Activated naive CD4-positive, alpha-beta T cell treated with anti-CD3 and anti-CD28 coated beads for 36 hours (primary cell): Measurements from ENCODE around the gene CUX1. TPM values are rescaled to one million over a fixed set of nuclear protein-coding genes. Genes with fewer than 3 reads are reported as not detected.
A peak's percentile ranks its signal among the peaks of the same experiment; 100 is the strongest.
"Not testable (repeated sequence)": the region's sequence is repeated elsewhere in the genome, so short reads cannot be mapped to it uniquely, and the experiment has no call there.

ENCODE experiments used
- CTCF ChIA-PET: fragments of 350-600 bp; sonication (Branson Sonifier 250); formaldehyde crosslinking; loops from one replicate; lab custom pipeline; 2021; ENCODE audit warnings: antibody characterized with exemption; lab: Charles Lee
- DNase-seq: peaks from one replicate; pipeline ENCODE4 v3.0.0-alpha.2; 2020
- H3K27ac Mint-ChIP-seq: one replicate; pipeline ENCODE4 v1.8.0; 2021; ENCODE audit warnings: mild to moderate bottlenecking, mixed read lengths
- H3K27me3 Mint-ChIP-seq: one replicate; pipeline ENCODE4 v1.8.0; 2021; ENCODE audit warnings: low read depth, mixed read lengths
- H3K36me3 Mint-ChIP-seq: one replicate; pipeline ENCODE4 v1.8.0; 2021; ENCODE audit warnings: low read depth, mixed read lengths
- H3K4me1 Mint-ChIP-seq: one replicate; pipeline ENCODE4 v1.8.0; 2021; ENCODE audit warnings: low read depth, mixed read lengths
- H3K4me3 Mint-ChIP-seq: one replicate; pipeline ENCODE4 v1.8.0; 2021; ENCODE audit warnings: mild to moderate bottlenecking, moderate library complexity, mixed read lengths
- H3K9me3 Mint-ChIP-seq: one replicate; pipeline ENCODE4 v1.8.0; 2021; ENCODE audit warnings: mixed read lengths
- intact Hi-C: fragments of 100-400 bp; cut with micrococcal nuclease; formaldehyde crosslinking; loops from one replicate; pipeline ENCODE4 v1.15.1; 2023
- total RNA-seq, 2 experiments: library from RNA; stranded (reverse); gene quantifications; one replicate each; pipeline ENCODE4 v1.2.3, GENCODE V29; 2021

The CUX1 gene
- total RNA-seq, 2 experiments from 2014 or later: 22.2 to 25.5 TPM

- Mint-ChIP-seq H3K27ac (no peak overlapping the region), H3K4me3 (no peak overlapping the region), H3K27me3 (no peaks in the 10 kb centered on the region), H3K9me3 (no peaks in the 10 kb centered on the region), H3K36me3 (no peaks in the 10 kb centered on the region), H3K4me1 (peaks cover 40% of the 10 kb centered on the region)
- CTCF ChIA-PET: no interaction called here
- intact Hi-C loops: no loop called here
- DNase-seq: peak; percentile 61
Measured at GRCh38 chr7:101884671-101885596, 67.5 kb downstream of the CUX1 start.

DNA sequence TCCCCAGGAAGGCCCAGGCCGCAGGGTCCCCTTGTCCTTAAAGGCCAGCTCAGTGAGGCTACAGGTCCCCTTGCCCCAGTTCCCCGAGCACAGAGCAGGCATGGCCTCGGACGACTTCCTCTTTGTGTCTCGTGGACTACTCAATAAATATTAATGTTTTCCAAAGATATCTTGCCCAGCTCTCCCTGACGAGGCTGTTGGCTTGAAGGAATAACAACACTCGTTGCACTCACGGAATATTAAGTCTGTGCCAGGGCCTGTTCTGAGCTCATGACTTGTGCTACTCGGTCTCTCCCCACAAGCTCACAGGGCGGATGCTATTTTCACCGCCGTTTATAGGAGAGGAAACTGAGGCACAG lies 68.2 kb downstream of the CUX1 start:
- CTCF ChIA-PET: no interaction called here
- no peaks in the 10 kb centered on the region for H3K27me3 Mint-ChIP-seq
- H3K4me3 Mint-ChIP-seq: no peak overlapping the region
- DNase-seq: no peak
- no peak overlapping the region for H3K27ac Mint-ChIP-seq
- H3K36me3 Mint-ChIP-seq: no peaks in the 10 kb centered on the region
- no peaks in the 10 kb centered on the region for H3K9me3 Mint-ChIP-seq
- peaks cover 34% of the 10 kb centered on the region for H3K4me1 Mint-ChIP-seq
- intact Hi-C loops: no loop called here

DNA sequence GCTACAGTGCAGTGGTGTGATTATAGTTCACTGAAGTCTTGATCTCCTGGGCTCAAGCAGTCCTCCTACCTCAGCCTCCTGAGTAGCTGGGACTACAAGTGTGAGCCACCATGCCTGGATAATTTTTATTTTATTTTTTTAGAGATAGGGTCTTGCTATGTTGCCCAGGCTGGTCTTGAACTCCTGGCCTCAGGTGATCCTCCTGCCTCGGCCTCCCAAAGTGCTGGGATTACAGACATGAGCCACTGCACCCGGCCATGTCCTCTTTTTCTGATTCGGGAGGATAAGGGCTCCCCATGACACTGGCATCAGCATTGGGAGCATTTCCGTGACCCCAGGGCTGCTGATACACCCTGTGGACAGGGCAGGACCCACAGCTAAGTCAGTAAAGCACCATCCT lies 69.9 kb downstream of the CUX1 start:
- H3K4me3 Mint-ChIP-seq, H3K27me3 Mint-ChIP-seq, intact Hi-C loops, H3K36me3 Mint-ChIP-seq, DNase-seq, H3K27ac Mint-ChIP-seq, CTCF ChIA-PET, H3K9me3 Mint-ChIP-seq: not testable (repeated sequence)
- H3K4me1 Mint-ChIP-seq: peaks cover 26% of the 10 kb centered on the region

- H3K9me3 Mint-ChIP-seq, CTCF ChIA-PET, H3K27ac Mint-ChIP-seq, H3K4me3 Mint-ChIP-seq, H3K27me3 Mint-ChIP-seq, intact Hi-C loops, DNase-seq, H3K36me3 Mint-ChIP-seq: not testable (repeated sequence)
- H3K4me1 Mint-ChIP-seq: peaks cover 26% of the 10 kb centered on the region
Measured at GRCh38 chr7:101888564-101888963, 71.1 kb downstream of the CUX1 start.

DNA sequence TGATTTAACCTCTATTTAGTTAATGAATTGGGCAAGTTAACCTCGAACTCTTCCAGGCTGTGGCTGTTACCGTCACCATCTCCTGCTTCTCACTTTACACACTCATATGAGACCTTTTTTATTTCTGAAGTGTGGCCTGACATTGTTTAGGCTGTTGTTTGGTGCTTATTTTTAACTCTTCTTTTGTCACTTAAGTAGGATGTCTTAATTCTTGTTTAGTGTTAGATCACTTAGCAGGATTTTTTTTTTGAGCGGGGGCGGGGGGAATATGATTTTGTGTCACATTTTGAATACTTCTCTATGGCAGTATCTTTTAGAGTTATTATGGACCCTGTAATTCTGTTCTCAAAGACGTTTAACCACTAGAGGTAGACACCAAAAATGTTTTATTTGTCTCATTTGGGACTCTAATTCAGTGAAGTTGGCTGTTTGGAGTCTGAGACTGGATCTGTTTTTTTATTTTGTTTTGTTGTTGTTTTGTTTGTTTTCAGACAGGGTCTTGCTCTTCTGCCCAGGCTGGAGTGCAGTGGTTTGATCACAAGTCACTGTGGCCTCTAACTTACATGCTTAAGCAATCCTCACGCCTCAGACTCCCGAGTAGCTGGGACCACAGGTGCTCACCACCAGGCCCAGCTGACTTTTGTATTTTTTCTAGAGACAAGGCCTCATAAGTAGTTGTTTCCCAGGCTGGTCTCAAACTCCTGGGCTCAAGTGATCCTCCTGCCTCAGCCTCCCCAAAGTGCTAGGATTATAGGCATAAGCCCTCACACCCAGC lies 73.5 kb downstream of the CUX1 start:
- H3K27ac Mint-ChIP-seq: no peak overlapping the region
- H3K36me3 Mint-ChIP-seq: no peaks in the 10 kb centered on the region
- intact Hi-C loops: no loop called here
- H3K9me3 Mint-ChIP-seq: no peaks in the 10 kb centered on the region
- CTCF ChIA-PET: no interaction called here
- H3K4me1 Mint-ChIP-seq: peaks cover 10% of the 10 kb centered on the region
- DNase-seq: no peak
- no peaks in the 10 kb centered on the region for H3K27me3 Mint-ChIP-seq
- H3K4me3 Mint-ChIP-seq: no peak overlapping the region

GRCh38 chr7:101891936-101892640 lies 74.7 kb downstream of the CUX1 start:
- no peaks in the 10 kb centered on the region for H3K9me3 Mint-ChIP-seq
- no peak overlapping the region for H3K27ac Mint-ChIP-seq
- no peaks in the 10 kb centered on the region for H3K27me3 Mint-ChIP-seq
- intact Hi-C loops: no loop called here
- no peaks in the 10 kb centered on the region for H3K36me3 Mint-ChIP-seq
- H3K4me3 Mint-ChIP-seq: no peak overlapping the region
- CTCF ChIA-PET: no interaction called here
- no peak for DNase-seq
- peaks cover 8% of the 10 kb centered on the region for H3K4me1 Mint-ChIP-seq

DNA sequence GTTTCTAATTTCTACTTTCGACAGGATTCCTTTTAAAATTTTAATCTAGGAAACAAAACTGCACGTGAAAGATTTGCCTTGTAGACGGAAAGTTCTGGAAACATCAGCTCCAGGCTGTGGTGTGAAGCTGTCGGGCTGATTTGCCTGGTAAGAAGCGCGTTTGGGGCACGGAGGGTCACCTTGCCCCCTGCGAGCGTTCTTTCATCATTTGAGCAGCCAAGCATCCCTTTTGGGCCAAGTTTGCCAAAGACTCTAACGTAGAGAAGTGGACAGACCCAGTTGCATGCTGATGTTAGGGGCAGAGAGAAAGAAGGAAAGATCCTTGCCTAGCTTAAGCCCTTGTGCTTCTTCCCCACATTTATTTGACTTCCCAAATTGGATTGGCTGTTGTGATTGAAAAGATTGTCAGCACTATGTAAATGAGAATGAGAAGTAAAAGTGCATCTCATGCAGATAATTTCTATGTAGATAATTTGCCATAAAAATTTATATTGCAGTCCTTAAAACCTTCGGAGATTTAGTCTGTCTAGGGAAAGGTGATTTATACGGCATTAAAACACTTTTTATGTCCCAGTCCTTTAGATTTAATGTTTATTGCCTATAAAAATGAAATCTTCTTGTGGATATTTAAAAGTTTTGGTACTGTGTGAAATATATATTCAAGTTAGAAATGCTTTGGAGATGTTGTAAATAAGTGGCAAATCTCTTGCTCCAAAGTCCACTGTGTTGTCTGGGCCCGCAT lies 76.1 kb downstream of the CUX1 start:
- no peak for DNase-seq
- Mint-ChIP-seq H3K27me3 (no peaks in the 10 kb centered on the region), H3K27ac (no peak overlapping the region), H3K4me1 (peaks cover 7% of the 10 kb centered on the region), H3K36me3 (no peaks in the 10 kb centered on the region), H3K4me3 (no peak overlapping the region), H3K9me3 (no peaks in the 10 kb centered on the region)
- intact Hi-C loops: no loop called here
- CTCF ChIA-PET: no interaction called here

- Mint-ChIP-seq H3K27ac (no peak overlapping the region), H3K27me3 (no peaks in the 10 kb centered on the region), H3K4me3 (no peak overlapping the region), H3K36me3 (no peaks in the 10 kb centered on the region), H3K9me3 (no peaks in the 10 kb centered on the region), H3K4me1 (peaks cover 5% of the 10 kb centered on the region)
- intact Hi-C loops: no loop called here
- DNase-seq: no peak
- CTCF ChIA-PET: no interaction called here
Measured at GRCh38 chr7:101896316-101896715, 78.9 kb downstream of the CUX1 start.

- no peaks in the 10 kb centered on the region for H3K9me3 Mint-ChIP-seq
- H3K27ac Mint-ChIP-seq: no peak overlapping the region
- H3K4me3 Mint-ChIP-seq: no peak overlapping the region
- peaks cover 5% of the 10 kb centered on the region for H3K4me1 Mint-ChIP-seq
- intact Hi-C loops: no loop called here
- H3K27me3 Mint-ChIP-seq: no peaks in the 10 kb centered on the region
- no peak for DNase-seq
- no peaks in the 10 kb centered on the region for H3K36me3 Mint-ChIP-seq
- CTCF ChIA-PET: interaction anchor here (0.6 kb wide), 1 partner anchor 1171 kb away, joined by 3 read pairs; no protein-coding TSS in a partner anchor
Measured at GRCh38 chr7:101896941-101897340, 79.5 kb downstream of the CUX1 start.

DNA sequence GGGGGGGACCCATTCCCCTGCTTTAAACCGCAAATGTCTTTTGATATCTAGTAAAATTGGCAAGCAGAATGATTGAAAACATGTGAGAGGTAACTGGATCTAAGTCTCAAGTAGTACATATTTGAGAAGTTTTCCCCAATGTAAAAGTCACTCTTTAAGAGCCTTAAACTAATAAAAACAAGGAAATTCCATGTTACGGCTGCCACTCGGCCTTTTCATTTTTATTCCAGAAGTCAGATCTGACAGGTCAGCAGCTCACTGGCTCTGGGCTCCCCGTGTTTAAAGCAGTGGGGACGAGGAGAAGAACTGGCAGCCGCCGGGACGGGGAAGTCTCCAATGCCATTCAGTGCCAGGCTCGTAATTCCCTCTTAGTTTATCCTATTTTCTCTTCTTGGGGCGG lies 80.7 kb downstream of the CUX1 start:
- CTCF ChIA-PET: no interaction called here
- intact Hi-C loops: no loop called here
- H3K36me3 Mint-ChIP-seq: no peaks in the 10 kb centered on the region
- H3K4me1 Mint-ChIP-seq: peaks cover 5% of the 10 kb centered on the region
- no peak overlapping the region for H3K27ac Mint-ChIP-seq
- no peaks in the 10 kb centered on the region for H3K9me3 Mint-ChIP-seq
- H3K27me3 Mint-ChIP-seq: no peaks in the 10 kb centered on the region
- no peak for DNase-seq
- no peak overlapping the region for H3K4me3 Mint-ChIP-seq

DNA sequence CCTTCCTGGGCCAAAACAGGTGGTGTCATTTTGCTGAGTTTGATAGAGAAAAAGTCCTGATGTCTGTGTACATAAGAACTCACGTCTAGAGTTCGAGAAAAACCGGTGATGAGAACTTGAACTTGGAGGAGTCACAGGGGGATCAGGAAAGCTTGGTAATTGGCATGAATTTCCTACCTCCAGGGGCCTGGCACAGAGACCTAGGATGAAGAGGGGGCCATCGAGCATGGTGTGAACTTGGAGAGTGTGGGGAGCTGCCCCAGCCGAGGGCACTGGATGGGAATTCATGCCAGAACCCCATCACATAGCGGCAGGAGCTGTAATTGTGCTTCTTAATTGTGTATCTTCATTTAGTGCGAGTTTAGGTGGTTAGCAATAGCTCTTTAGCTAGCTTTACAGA lies 82.2 kb downstream of the CUX1 start:
- no peak overlapping the region for H3K27ac Mint-ChIP-seq
- H3K36me3 Mint-ChIP-seq: no peaks in the 10 kb centered on the region
- no peak overlapping the region for H3K4me3 Mint-ChIP-seq
- no peak for DNase-seq
- intact Hi-C loops: no loop called here
- no peaks in the 10 kb centered on the region for H3K27me3 Mint-ChIP-seq
- CTCF ChIA-PET: interaction anchor here (0.5 to 0.9 kb wide), 2 partner anchors 29 to 199 kb away, joined by 3 read pairs; no protein-coding TSS in a partner anchor
- peaks cover 5% of the 10 kb centered on the region for H3K4me1 Mint-ChIP-seq
- H3K9me3 Mint-ChIP-seq: no peaks in the 10 kb centered on the region

DNA sequence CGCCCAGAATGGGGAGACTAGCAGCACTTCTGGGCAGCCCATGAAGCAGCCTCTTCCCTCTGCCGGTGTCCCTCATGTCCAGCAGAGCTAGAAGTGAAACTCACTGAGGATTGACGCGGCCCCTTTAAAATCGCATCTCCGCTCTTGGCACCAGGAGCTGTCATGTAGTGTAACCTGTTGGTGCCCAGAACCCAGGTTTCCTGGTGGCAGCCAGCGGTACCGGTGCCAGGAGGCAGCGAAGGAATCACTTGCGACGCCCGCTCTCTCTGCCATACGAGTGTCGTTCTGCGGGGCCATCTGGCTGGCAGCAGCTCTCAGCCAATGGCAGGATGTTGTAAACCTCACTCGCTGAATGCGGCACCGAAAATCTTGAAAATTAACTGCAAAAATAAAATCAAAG lies 82.7 kb downstream of the CUX1 start:
- no peaks in the 10 kb centered on the region for H3K9me3 Mint-ChIP-seq
- H3K27ac Mint-ChIP-seq: no peak overlapping the region
- CTCF ChIA-PET: interaction anchor here (0.5 to 0.9 kb wide), 2 partner anchors 30 to 199 kb away, joined by 3 read pairs; no protein-coding TSS in a partner anchor
- DNase-seq: no peak
- H3K4me1 Mint-ChIP-seq: peaks cover 5% of the 10 kb centered on the region
- H3K4me3 Mint-ChIP-seq: no peak overlapping the region
- H3K36me3 Mint-ChIP-seq: no peaks in the 10 kb centered on the region
- intact Hi-C loops: no loop called here
- no peaks in the 10 kb centered on the region for H3K27me3 Mint-ChIP-seq
